HG02981 (cell line): Measurements from ENCODE around the gene MTARC2.

Source experiments
- ATAC-seq: cut with Tn5 transposase; IDR thresholded peaks from one replicate; pipeline ENCODE4 v1.9.1; 2021; ENCODE audit warnings: mild to moderate bottlenecking, moderate library complexity; ENCODE audit not compliant: unreplicated experiment

MTARC2 gene

GRCh38 chr1:220797044-220797443, 48.9 kb downstream of the MTARC2 start:
- no peak for ATAC-seq

GRCh38 chr1:220797553-220797952, 49.4 kb downstream of the MTARC2 start:
- ATAC-seq, result no peak

GRCh38 chr1:220798338-220798737, 50.2 kb downstream of the MTARC2 start:
- no peak for ATAC-seq

DNA sequence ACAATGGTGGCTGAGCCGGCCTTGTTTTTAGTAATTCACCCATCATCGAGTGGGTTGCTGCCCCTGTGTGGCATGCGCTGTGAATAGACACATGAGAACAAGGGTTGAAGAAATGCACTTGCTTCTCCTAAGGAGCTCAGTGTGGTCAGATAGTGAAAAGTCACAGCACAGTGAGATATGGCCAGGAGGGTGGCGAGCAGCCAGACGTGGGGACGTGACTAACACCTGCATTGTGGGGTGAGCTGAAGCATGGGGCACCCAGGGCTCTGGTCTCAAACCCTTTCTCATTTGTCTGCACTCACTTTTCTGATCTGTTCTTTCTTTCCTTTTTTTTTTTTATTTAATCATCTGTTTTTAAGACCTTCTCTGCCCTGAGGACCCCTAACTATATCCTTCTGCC, 52.1 kb downstream of the MTARC2 start:
- ATAC-seq, result no peak

- ATAC-seq, result peak; percentile 65
These were observed 55.5 kb downstream of the MTARC2 start for GRCh38 chr1:220803401-220804201.

GRCh38 chr1:220804202-220804586, 56.1 kb downstream of the MTARC2 start:
- ATAC-seq, result no peak

- ATAC-seq, result no peak
These were observed 58.3 kb downstream of the MTARC2 start for GRCh38 chr1:220806408-220806807.

GRCh38 chr1:220807726-220808125, 59.6 kb downstream of the MTARC2 start:
- ATAC-seq, result no peak

DNA sequence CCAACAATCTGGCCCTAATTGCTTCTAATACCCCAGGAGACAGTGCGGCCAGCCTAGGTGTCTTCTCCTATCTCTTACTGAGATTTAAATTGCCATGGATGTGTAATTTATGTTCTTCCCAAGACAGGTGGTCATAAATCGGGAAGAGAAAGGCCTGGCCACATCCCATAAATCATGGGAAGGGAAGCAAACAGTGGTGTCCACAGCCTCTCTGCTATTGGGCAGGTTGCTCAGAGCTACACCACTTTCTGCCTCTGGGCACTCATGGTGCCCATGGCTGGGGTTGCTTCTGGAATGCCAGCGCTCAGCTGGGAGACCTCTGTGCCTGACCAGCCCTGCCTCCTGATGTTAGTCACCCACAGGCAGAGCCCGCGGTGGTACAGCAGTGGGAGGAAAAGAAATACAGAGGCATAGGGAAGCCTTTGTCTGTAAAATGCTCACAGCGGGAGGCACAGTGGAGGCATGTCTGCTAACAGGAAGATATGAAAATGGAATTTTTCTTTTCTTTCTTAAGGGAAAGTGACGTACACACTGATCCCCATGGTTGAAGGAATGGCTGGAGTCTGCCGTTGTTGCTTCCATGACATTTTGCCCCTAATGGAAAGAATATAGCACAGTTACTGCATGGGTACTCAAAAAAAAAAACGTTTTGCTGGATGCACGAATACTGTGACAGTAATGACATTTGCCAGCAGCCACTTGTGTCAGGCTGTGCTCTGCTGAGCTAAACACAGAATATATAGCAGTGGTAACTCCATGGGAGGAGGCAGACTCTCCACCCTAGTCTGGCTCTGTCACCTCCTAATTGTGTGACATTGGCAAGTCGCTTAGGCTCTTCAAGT, 60.4 kb downstream of the MTARC2 start:
- no peak for ATAC-seq

GRCh38 chr1:220809187-220809550, 61.0 kb downstream of the MTARC2 start:
- ATAC-seq, result no peak

- ATAC-seq, result no peak
These were observed 61.6 kb downstream of the MTARC2 start for GRCh38 chr1:220809704-220810103.

DNA sequence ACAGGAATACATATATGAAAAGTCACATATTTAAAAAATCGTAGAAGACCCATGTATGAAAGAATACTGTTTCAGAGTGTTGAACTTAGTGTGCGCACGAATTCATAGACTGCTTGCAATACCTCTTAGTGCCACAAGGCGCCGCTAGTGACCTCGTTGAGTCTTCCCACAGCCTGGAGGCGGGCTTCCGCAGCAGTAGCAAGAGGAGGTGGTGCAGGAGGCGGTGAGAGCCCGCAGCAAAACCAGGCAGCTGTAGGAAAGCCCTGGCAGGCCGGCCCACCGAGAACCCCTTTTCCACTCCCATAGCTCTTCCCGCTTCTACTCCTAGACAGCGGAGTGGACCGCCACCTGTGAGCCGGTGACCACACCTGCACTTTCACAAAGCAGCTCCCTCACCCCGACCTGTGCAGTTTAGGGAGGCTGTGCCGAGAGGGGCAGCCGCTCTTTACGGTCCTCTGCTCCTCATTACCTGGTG, 62.1 kb downstream of the MTARC2 start:
- peak; percentile 93 for ATAC-seq

DNA sequence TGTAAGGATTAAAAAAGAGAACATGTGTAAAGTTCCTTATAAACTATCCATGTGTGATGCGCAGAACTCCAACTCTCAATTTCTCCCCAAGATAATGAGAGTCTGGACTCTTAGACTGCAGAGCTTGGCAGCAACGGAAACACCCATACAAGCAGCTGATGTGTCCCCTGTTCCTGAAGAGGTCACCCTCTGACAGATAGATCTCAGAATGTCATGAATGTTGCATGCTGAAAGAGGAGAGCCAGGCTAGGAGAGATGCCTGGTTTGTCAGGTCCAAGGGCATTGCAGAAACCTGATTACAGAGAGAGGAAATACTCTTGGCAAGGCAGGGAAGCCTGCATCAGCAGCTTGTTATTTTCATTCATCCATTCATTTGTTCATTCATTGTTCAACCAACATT, 62.8 kb downstream of the MTARC2 start:
- no peak for ATAC-seq

DNA sequence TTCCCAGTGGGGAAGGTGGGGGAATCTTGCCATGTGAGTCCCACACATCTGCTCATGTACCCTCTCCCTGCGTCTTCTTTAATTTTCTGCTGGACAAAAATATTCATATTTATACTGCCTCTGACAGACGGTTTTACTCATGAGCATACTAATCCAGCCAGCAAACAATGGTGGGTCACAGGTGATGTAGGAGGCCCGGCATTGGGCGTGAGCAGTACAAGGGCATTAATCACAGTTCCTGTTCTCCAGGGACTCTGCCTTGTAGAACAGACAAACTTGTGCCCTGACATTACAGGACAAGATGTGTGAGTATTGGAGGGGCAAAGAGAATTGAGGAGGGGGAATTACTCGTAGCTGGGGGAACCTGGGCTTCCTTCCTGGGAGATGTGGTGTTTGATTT, 63.6 kb downstream of the MTARC2 start:
- ATAC-seq, result no peak

GRCh38 chr1:220812308-220812707, 64.2 kb downstream of the MTARC2 start:
- ATAC-seq, result no peak

DNA sequence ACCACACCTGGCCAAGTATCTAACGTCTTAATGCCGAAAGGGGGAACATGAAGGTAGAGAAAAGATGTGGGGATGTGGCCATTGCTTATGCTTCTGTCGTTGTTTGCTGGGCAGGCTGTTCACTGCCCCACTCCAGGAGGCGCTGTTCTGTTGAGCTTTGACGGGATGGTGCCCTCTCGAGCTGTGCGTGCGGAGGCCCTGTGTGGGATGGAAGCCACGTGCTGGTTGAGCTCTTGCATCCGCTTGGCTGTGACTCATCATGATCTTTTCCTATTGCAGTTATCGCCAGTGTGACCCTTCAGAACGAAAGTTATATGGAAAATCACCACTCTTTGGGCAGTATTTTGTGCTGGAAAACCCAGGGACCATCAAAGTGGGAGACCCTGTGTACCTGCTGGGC, 64.9 kb downstream of the MTARC2 start:
- ATAC-seq, result no peak

- no peak for ATAC-seq
These were observed 67.3 kb downstream of the MTARC2 start for GRCh38 chr1:220815409-220815808.

DNA sequence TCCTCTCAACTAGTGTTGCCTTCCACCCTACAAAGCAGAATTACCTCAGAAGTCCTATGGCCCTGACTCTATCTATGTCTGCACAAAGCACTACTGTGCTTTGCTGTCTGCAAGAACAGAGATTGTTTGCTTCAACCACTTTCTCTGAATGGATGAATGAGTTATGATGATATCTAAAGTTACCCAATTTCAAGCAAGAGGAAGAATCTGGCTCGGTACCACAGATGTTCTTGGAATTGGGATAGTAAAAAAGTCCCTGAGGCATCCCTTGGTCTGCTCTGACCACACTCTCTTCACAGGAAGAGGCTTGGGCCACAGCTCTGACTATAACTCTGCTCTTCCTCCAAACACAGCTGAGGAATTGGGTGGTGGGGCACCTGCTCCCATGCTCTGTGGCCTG, 69.8 kb downstream of the MTARC2 start:
- no peak for ATAC-seq

GRCh38 chr1:220818421-220819173, 70.5 kb downstream of the MTARC2 start:
- no peak for ATAC-seq

DNA sequence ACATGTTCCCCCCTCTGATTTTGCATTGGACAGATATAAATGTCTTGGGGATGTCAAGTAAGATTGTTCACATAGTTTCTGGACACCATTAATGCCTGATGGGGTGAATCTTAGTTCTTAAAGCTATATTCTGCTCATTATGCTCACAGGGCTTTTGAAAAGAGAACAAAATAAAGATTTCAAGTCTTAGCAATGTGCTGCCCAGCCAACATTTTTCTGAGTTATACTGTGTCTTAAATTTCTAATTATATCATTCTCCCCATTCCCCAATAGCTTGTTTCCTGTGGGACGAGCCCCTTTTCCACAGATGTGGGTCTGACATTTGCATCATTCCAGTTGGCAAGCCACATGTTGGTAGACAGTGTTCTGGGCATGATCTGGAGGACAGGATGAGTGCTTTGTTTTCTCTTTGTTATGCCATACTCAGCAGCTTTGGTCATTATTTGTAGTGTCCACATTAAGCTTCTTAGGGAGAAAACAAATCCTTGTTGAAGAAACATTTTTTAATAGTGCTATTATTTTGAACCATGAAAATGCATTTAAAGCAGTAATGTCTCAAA, 71.4 kb downstream of the MTARC2 start:
- no peak for ATAC-seq
